Measurements from ENCODE around the gene BAIAP2. TPM values are rescaled to one million over a fixed set of nuclear protein-coding genes. Genes with fewer than 3 reads are reported as not detected.

The BAIAP2 gene
- total RNA-seq, 3 donors from 2014 or later = 4.7 to 9.2 (median 7.4) TPM

- H3K9me3 Mint-ChIP-seq = no peaks in the 10 kb centered on the region
- H3K4me3 Mint-ChIP-seq = no peak overlapping the region
- H3K36me3 Mint-ChIP-seq (ENCODE audit: insufficient read depth) = no peaks in the 10 kb centered on the region
- no peak for ATAC-seq
- no peaks in the 10 kb centered on the region for H3K27me3 Mint-ChIP-seq (ENCODE audit: low read depth)
- no peak for DNase-seq
- peaks cover 4% of the 10 kb centered on the region for H3K4me1 Mint-ChIP-seq (ENCODE audit: low read depth)
Observed at GRCh38 chr17:81112450-81112849, 77.5 kb downstream of the BAIAP2 start.

- ATAC-seq (no peak), DNase-seq (no peak)
- Mint-ChIP-seq H3K4me1 (ENCODE audit: low read depth) (peaks cover 4% of the 10 kb centered on the region), H3K27me3 (ENCODE audit: low read depth) (no peaks in the 10 kb centered on the region), H3K9me3 (no peaks in the 10 kb centered on the region), H3K36me3 (ENCODE audit: insufficient read depth) (no peaks in the 10 kb centered on the region), H3K4me3 (no peak overlapping the region)
Observed at GRCh38 chr17:81113158-81113724, 78.3 kb downstream of the BAIAP2 start.

GRCh38 chr17:81114351-81115093, 79.6 kb downstream of the BAIAP2 start:
- no peaks in the 10 kb centered on the region for H3K27me3 Mint-ChIP-seq (ENCODE audit: low read depth)
- H3K9me3 Mint-ChIP-seq = no peaks in the 10 kb centered on the region
- no peaks in the 10 kb centered on the region for H3K36me3 Mint-ChIP-seq (ENCODE audit: insufficient read depth)
- H3K4me3 Mint-ChIP-seq = no peak overlapping the region
- peaks cover 4% of the 10 kb centered on the region for H3K4me1 Mint-ChIP-seq (ENCODE audit: low read depth)
- ATAC-seq (no peak), DNase-seq (no peak)

GRCh38 chr17:81115219-81115618, 80.3 kb downstream of the BAIAP2 start:
- Mint-ChIP-seq H3K27me3 (ENCODE audit: low read depth) (no peaks in the 10 kb centered on the region), H3K9me3 (no peaks in the 10 kb centered on the region)
- ATAC-seq = no peak

DNA sequence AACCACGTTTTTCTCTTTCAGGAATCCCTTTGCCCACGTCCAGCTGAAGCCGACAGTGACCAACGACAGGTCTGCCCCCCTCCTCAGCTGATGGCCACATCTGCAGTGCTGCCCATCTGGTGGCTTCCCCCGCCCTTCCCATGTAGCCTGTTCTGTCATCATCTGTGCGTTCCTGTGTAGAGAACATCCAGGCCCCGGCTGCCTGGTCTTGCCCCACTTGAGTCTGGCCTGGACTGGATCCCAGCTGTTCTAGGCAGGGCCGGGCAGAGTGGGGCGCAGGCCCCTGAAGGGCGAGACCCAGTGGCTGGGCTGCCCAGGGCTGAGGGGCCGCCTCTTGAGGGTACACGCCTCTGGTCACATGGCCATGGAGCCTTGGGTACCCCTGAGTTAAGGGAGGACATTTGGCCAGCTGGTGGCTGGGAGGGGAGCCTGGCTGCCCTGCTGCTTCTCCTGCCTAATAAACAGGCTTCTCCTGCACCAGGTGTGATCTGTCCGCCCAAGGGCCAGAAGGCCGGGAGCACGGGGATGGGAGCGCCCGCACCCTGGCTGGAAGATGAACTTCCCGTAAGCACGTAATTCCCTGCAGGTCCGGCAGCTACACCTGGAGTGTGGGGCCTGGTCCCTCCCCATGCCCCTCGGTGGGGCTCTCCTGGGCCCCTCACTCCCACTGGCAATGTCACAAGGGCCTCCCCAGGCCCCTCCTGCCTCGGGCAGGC, 81.0 kb downstream of the BAIAP2 start:
- Mint-ChIP-seq H3K4me3 (no peak overlapping the region), H3K36me3 (ENCODE audit: insufficient read depth) (no peaks in the 10 kb centered on the region), H3K9me3 (no peaks in the 10 kb centered on the region), H3K4me1 (ENCODE audit: low read depth) (no peaks in the 10 kb centered on the region), H3K27me3 (ENCODE audit: low read depth) (no peaks in the 10 kb centered on the region)
- DNase-seq (no peak), ATAC-seq (no peak)

More at GRCh38 chr17:81115219-81115618, 80.3 kb downstream of the BAIAP2 start:
- no peaks in the 10 kb centered on the region for H3K4me1 Mint-ChIP-seq (ENCODE audit: low read depth)
- no peak for DNase-seq
- no peak overlapping the region for H3K4me3 Mint-ChIP-seq
- H3K36me3 Mint-ChIP-seq (ENCODE audit: insufficient read depth) = no peaks in the 10 kb centered on the region

DNA sequence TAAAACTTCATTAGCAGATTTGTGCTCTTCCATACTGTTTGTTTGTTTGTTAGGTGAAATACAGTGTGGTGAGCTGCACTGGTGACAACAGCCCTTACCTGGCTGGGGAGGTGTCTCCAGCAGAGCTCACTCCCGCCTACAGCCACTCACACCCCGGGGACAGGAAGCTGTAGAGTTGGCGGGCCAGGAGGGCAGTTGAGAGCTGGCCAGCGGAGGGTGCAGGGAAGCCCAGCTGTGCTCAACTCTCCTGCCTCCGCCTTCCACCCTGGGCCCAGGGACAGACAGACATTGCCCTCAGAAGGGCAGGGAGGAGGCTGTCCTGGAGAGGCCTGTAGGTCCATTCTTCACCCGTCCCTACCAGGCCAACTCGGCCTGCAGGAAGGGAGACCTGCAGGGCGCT, 81.8 kb downstream of the BAIAP2 start:
- Mint-ChIP-seq H3K9me3 (no peaks in the 10 kb centered on the region), H3K4me3 (no peak overlapping the region), H3K4me1 (ENCODE audit: low read depth) (no peaks in the 10 kb centered on the region), H3K36me3 (ENCODE audit: insufficient read depth) (no peaks in the 10 kb centered on the region), H3K27me3 (ENCODE audit: low read depth) (no peaks in the 10 kb centered on the region)
- ATAC-seq = no peak
- DNase-seq = no peak

DNA sequence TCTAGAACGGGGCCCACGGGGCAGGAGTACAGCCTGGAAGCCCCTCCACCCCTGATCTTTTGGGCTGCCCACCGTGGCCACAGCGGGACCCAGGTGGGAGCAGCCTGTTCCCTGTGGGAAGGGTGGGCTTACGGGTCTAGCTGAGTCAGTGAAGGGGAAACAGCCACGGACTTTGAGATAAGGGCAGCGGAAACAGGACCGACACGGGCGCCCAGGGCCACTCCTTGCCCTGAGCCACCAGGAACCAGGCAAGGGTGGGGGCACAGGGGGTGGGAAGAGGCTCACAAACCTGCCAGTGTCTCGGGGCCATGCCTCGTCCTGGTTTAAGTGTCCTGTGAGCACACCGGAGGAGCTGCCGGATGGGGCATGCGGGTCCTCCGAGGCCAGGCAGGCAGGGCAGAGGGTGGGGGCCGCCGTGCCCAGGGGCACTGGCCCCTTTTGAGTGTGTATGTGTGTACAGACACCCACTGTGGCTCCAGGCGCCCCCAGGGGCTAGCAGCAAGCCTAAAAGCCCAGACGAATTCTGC, 82.8 kb downstream of the BAIAP2 start:
- Mint-ChIP-seq H3K4me1 (ENCODE audit: low read depth) (no peaks in the 10 kb centered on the region), H3K27me3 (ENCODE audit: low read depth) (no peaks in the 10 kb centered on the region), H3K4me3 (no peak overlapping the region), H3K36me3 (ENCODE audit: insufficient read depth) (no peaks in the 10 kb centered on the region), H3K9me3 (no peaks in the 10 kb centered on the region)
- no peak for ATAC-seq
- DNase-seq = no peak

DNA sequence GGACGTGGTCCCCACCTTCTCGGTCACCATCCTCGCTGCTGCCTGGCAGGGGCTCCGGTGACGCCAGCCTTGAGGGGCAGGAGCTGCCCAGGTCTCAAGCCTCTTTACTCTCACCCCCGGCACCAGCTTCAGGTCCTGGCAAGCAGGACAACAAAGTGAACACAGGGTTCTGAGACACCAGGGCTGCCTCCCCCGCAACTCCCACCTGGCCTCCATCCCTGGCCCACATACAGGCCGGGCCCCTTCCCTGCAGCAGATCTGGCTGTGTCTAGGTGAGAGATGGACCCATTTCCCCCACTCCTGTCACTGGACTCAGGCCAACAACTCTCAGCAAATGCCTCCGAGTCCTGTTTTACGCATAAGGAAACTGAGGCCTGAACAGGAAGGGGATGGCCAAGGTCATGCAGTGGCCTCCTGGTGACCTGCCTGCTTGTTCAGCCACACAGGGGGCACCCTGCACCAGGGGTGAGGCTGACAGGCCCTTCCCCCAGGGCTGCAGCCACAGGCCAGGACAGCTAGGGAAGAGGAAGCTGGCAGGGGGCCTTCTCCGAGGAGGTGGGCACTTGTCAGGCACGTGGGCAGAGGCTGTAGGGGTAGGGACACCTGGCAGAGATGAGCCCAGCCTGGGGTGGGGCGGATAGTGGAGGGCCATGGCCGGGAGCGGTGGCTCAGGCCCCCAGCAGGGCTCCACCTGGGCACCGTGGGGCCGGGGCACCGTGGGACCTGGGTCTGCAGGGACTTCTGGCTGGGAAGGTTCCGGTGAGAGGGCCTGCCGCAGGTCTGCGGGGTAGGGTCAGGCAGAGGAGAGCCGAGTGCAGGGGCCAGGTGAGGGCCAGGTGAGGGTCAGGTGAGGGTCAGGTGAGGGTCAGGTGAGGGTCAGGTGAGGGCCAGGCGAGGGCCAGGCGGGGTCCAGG, 83.6 kb downstream of the BAIAP2 start:
- no peaks in the 10 kb centered on the region for H3K27me3 Mint-ChIP-seq (ENCODE audit: low read depth)
- H3K9me3 Mint-ChIP-seq = no peaks in the 10 kb centered on the region
- H3K4me3 Mint-ChIP-seq = peak overlapping the region; percentile 63
- no peaks in the 10 kb centered on the region for H3K4me1 Mint-ChIP-seq (ENCODE audit: low read depth)
- no peaks in the 10 kb centered on the region for H3K36me3 Mint-ChIP-seq (ENCODE audit: insufficient read depth)
- DNase-seq (no peak), ATAC-seq (no peak)

DNA sequence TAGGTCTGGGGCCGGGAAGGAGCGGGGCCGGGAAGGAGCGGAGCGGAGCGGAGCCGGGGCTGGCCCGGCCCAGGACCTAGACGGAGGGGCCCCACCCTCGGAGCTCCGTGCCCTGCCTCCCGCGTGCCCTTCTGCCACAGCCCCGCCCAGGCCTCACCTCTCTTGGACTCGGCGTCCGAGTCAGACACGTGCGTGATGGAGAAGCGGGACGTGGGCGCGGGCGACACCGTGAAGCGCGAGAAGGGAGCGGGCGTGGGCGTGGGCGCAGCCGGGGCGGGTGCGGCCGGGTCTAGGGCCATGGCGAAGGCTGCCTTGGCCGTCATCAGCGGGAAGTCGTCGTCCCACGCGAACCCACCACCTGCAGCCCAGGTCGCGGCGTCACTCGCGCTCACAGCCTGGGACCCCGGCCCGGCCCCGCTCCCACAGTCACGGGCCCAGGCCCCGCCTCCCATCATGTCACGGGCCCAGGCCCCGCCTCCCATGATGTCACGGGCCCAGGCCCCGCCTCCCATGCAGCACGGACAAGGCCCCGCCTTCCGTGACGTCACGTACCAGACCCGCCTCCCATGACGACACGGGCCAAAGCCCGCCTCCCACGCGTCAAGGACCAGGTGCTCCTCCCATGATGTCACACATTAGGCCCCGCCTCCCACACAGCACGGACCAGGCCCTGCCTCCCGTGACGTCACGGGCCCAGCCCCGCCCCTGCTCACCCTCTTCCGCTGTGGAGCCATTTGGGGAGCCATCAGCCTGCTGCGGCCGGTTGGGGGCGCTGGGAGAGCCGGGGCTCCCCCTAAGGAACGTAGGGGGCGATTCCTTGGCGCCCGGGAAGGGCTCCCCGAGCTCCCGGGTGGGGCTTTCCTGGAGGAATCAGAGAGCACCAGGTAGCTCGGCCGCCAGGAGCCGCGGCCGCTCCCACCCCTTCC, 84.5 kb downstream of the BAIAP2 start:
- H3K9me3 Mint-ChIP-seq = no peaks in the 10 kb centered on the region
- no peaks in the 10 kb centered on the region for H3K27me3 Mint-ChIP-seq (ENCODE audit: low read depth)
- peak overlapping the region; percentile 54 for H3K4me3 Mint-ChIP-seq
- peak; percentile 80 for DNase-seq
- ATAC-seq = peak; percentile 76 to 88
- no peaks in the 10 kb centered on the region for H3K36me3 Mint-ChIP-seq (ENCODE audit: insufficient read depth)
- no peaks in the 10 kb centered on the region for H3K4me1 Mint-ChIP-seq (ENCODE audit: low read depth)

- DNase-seq (no peak), ATAC-seq (no peak)
- Mint-ChIP-seq H3K4me3 (no peak overlapping the region), H3K36me3 (ENCODE audit: insufficient read depth) (no peaks in the 10 kb centered on the region), H3K4me1 (ENCODE audit: low read depth) (no peaks in the 10 kb centered on the region), H3K9me3 (no peaks in the 10 kb centered on the region), H3K27me3 (ENCODE audit: low read depth) (no peaks in the 10 kb centered on the region)
Observed at GRCh38 chr17:81120149-81120484, 85.2 kb downstream of the BAIAP2 start.

- DNase-seq = no peak
Observed at GRCh38 chr17:81120695-81121621, 86.0 kb downstream of the BAIAP2 start.

GRCh38 chr17:81121841-81122733, 87.1 kb downstream of the BAIAP2 start:
- H3K9me3 Mint-ChIP-seq = no peaks in the 10 kb centered on the region
- ATAC-seq (no peak), DNase-seq (no peak)
- H3K27me3 Mint-ChIP-seq (ENCODE audit: low read depth) = no peaks in the 10 kb centered on the region
- no peak overlapping the region for H3K4me3 Mint-ChIP-seq
- H3K36me3 Mint-ChIP-seq (ENCODE audit: insufficient read depth) = no peaks in the 10 kb centered on the region
- H3K4me1 Mint-ChIP-seq (ENCODE audit: low read depth) = no peaks in the 10 kb centered on the region

More at GRCh38 chr17:81120695-81121621, 86.0 kb downstream of the BAIAP2 start:
- H3K9me3 Mint-ChIP-seq = no peaks in the 10 kb centered on the region
- no peaks in the 10 kb centered on the region for H3K27me3 Mint-ChIP-seq (ENCODE audit: low read depth)
- no peak for ATAC-seq
- H3K4me1 Mint-ChIP-seq (ENCODE audit: low read depth) = no peaks in the 10 kb centered on the region
- H3K36me3 Mint-ChIP-seq (ENCODE audit: insufficient read depth) = no peaks in the 10 kb centered on the region
- no peak overlapping the region for H3K4me3 Mint-ChIP-seq

All from activated T-cell treated with anti-CD3 and anti-CD28 coated beads, Interleukin-2, amount 50 U/mL, for 4 hours (primary cell).